Suprapubic skin (tissue), 4 donors: ENCODE data around the gene KCNT1. TPM values are rescaled to one million over a fixed set of nuclear protein-coding genes. Genes with fewer than 3 reads are reported as not detected.

Experiments
- DNase-seq, 2 donors: peaks; one replicate each; pipeline ENCODE4 v3.0.0-alpha.2; 2019; ENCODE audit warnings: low spot score in 2 of 2
- H3K27ac ChIP-seq: fragments of 200-600 bp; sonication (generic); one replicate; pipeline ENCODE4 v1.5.1; 2019
- H3K27me3 ChIP-seq: fragments of 200-600 bp; sonication (generic); one replicate; pipeline ENCODE4 v1.5.1; 2019
- H3K36me3 ChIP-seq: fragments of 200-600 bp; sonication (generic); one replicate; pipeline ENCODE4 v1.5.1; 2019
- H3K4me1 ChIP-seq: fragments of 200-600 bp; sonication (generic); one replicate; pipeline ENCODE4 v1.5.1; 2019
- H3K4me3 ChIP-seq: fragments of 200-600 bp; sonication (generic); one replicate; pipeline ENCODE4 v1.5.1; 2019; ENCODE audit warnings: mild to moderate bottlenecking
- H3K9me3 ChIP-seq: fragments of 200-600 bp; sonication (generic); one replicate; pipeline ENCODE4 v1.5.1; 2019
- CTCF ChIP-seq, 2 donors: fragments of 200-600 bp in 1 of 2; fragments of 450-650 bp in 1 of 2; sonication (generic) in 1 of 2; IDR thresholded peaks; one replicate each; pipeline ENCODE4 v1.5.1; 2016 to 2019; ENCODE audit warnings: antibody characterized with exemption in 2 of 2, mild to moderate bottlenecking in 1 of 2, moderate library complexity in 1 of 2
- EP300 ChIP-seq: sonication (generic); formaldehyde crosslinking; IDR thresholded peaks from one replicate; pipeline ENCODE4 v1.6.1; 2017; ENCODE audit warnings: antibody characterized with exemption
- POLR2A ChIP-seq, 2 donors: fragments of 450-650 bp; IDR thresholded peaks; one replicate each; pipeline ENCODE4 v1.6.1; 2017; ENCODE audit warnings: antibody characterized with exemption in 2 of 2, mild to moderate bottlenecking in 2 of 2, moderate library complexity in 2 of 2
- POLR2AphosphoS5 ChIP-seq, 3 donors: sonication (generic); formaldehyde crosslinking; IDR thresholded peaks; one replicate each; pipeline ENCODE4 v1.6.1; 2017; ENCODE audit warnings: antibody characterized with exemption in 3 of 3
- WGBS: methylation state at CpG from one replicate; pipeline ENCODE4 v1.1.5; 2018; 5-methylcytosine and 5-hydroxymethylcytosine counted together
- total RNA-seq, 4 donors: library from RNA; depleted of rRNA; stranded (reverse); fragments of >200 nt; gene quantifications; one replicate each; pipeline ENCODE4 v1.1.0, GENCODE V29; 2016

KCNT1 gene
- total RNA-seq, 4 donors from 2014 or later = 0.10 to 0.23 TPM; not detected in 2

- H3K4me3 ChIP-seq = no peak overlapping the region
- H3K9me3 ChIP-seq = no peaks in the 10 kb centered on the region
- H3K36me3 ChIP-seq = no peaks in the 10 kb centered on the region
- WGBS = 71% methylated on average over 11 of the region's 24 CpGs
- H3K4me1 ChIP-seq = no peaks in the 10 kb centered on the region
- TF ChIP-seq EP300 (no peak), POLR2AphosphoS5 (IDR thresholded peaks at IDR 0.05) (no peak), POLR2A (IDR thresholded peaks at IDR 0.05) (no peak), CTCF (IDR thresholded peaks at IDR 0.05) (no peak)
- no peak overlapping the region for H3K27ac ChIP-seq
- H3K27me3 ChIP-seq = peaks cover 94% of the 10 kb centered on the region
- DNase-seq = no peak
Measured at GRCh38 chr9:135741276-135742219, 39.6 kb downstream of the KCNT1 start.

GRCh38 chr9:135743021-135743420 lies 41.0 kb downstream of the KCNT1 start:
- H3K27ac ChIP-seq = no peak overlapping the region
- no CpG with 5 or more reads among the region's 14 CpGs for WGBS
- no peaks in the 10 kb centered on the region for H3K4me1 ChIP-seq
- DNase-seq = no peak
- H3K9me3 ChIP-seq = no peaks in the 10 kb centered on the region
- peaks cover 92% of the 10 kb centered on the region for H3K27me3 ChIP-seq
- H3K4me3 ChIP-seq = no peak overlapping the region
- H3K36me3 ChIP-seq = no peaks in the 10 kb centered on the region
- no peak for TF ChIP-seq EP300
- no peak for TF ChIP-seq POLR2A (IDR thresholded peaks at IDR 0.05)
- TF ChIP-seq POLR2AphosphoS5 (IDR thresholded peaks at IDR 0.05) = no peak
- TF ChIP-seq CTCF (IDR thresholded peaks at IDR 0.05) = no peak

- DNase-seq = no peak
- no peaks in the 10 kb centered on the region for H3K9me3 ChIP-seq
- no peaks in the 10 kb centered on the region for H3K4me1 ChIP-seq
- H3K4me3 ChIP-seq = no peak overlapping the region
- 90% methylated on average over 9 of the region's 25 CpGs for WGBS
- H3K36me3 ChIP-seq = no peaks in the 10 kb centered on the region
- H3K27me3 ChIP-seq = peaks cover 91% of the 10 kb centered on the region
- H3K27ac ChIP-seq = no peak overlapping the region
- no peak for TF ChIP-seq EP300
- TF ChIP-seq POLR2A (IDR thresholded peaks at IDR 0.05) = no peak
- no peak for TF ChIP-seq POLR2AphosphoS5 (IDR thresholded peaks at IDR 0.05)
- TF ChIP-seq CTCF (IDR thresholded peaks at IDR 0.05) = no peak
Measured at GRCh38 chr9:135743546-135744332, 41.8 kb downstream of the KCNT1 start.

- H3K27me3 ChIP-seq = peaks cover 91% of the 10 kb centered on the region
- no peak for DNase-seq
- TF ChIP-seq CTCF (IDR thresholded peaks at IDR 0.05) (no peak), POLR2AphosphoS5 (IDR thresholded peaks at IDR 0.05) (no peak), POLR2A (IDR thresholded peaks at IDR 0.05) (no peak), EP300 (no peak)
- WGBS = 96% methylated on average over 4 of the region's 33 CpGs
- H3K9me3 ChIP-seq = no peaks in the 10 kb centered on the region
- no peaks in the 10 kb centered on the region for H3K36me3 ChIP-seq
- H3K4me1 ChIP-seq = no peaks in the 10 kb centered on the region
- no peak overlapping the region for H3K27ac ChIP-seq
- H3K4me3 ChIP-seq = no peak overlapping the region
Measured at GRCh38 chr9:135744333-135745070, 42.5 kb downstream of the KCNT1 start.
